Mesothelial cell of epicardium (in vitro differentiated cells): Measurements from ENCODE around the gene HARBI1. TPM values are rescaled to one million over a fixed set of nuclear protein-coding genes. Genes with fewer than 3 reads are reported as not detected.
A peak's percentile ranks its signal among the peaks of the same experiment; 100 is the strongest.

Experiments
- DNase-seq, 2 experiments: peaks; one replicate each; pipeline ENCODE4 v3.0.0; 2021; ENCODE audit warnings: low spot score in 2 of 2; ENCODE audit not compliant: unreplicated experiment in 2 of 2
- H3K27ac Mint-ChIP-seq: 2 replicates; pipeline ENCODE4 v1.8.0; 2021; ENCODE audit warnings: mixed read lengths
- H3K27me3 Mint-ChIP-seq: 2 replicates; pipeline ENCODE4 v1.8.0; 2021; ENCODE audit warnings: low read depth, mixed read lengths
- H3K36me3 Mint-ChIP-seq: 2 replicates; pipeline ENCODE4 v1.8.0; 2021; ENCODE audit warnings: mixed read lengths
- H3K4me1 Mint-ChIP-seq: 2 replicates; pipeline ENCODE4 v1.8.0; 2021; ENCODE audit warnings: mixed read lengths
- H3K4me3 Mint-ChIP-seq: 2 replicates; pipeline ENCODE4 v1.8.0; 2021; ENCODE audit warnings: mild to moderate bottlenecking, moderate library complexity, mixed read lengths
- H3K9me3 Mint-ChIP-seq: 2 replicates; pipeline ENCODE4 v1.8.0; 2021; ENCODE audit warnings: mixed read lengths
- CTCF ChIP-seq: fragments of 200-600 bp; sonication (generic); IDR thresholded peaks from one replicate; pipeline ENCODE4 v1.5.0; 2021; ENCODE audit warnings: antibody characterized with exemption; ENCODE audit not compliant: unreplicated experiment
- total RNA-seq: library from RNA; stranded (reverse); gene quantifications from 3 replicates; pipeline ENCODE4 v1.2.1, GENCODE V29; 2021

The HARBI1 gene
- total RNA-seq, 1 donor from 2014 or later = 6.3 TPM

- H3K9me3 Mint-ChIP-seq = no peaks in the 10 kb centered on the region
- peaks cover 23% of the 10 kb centered on the region for H3K4me1 Mint-ChIP-seq
- H3K36me3 Mint-ChIP-seq = no peaks in the 10 kb centered on the region
- no peak overlapping the region for H3K4me3 Mint-ChIP-seq
- DNase-seq = no peak
- no peak for TF ChIP-seq CTCF
- H3K27me3 Mint-ChIP-seq = no peaks in the 10 kb centered on the region
- peak overlapping the region; percentile 83 for H3K27ac Mint-ChIP-seq
These were observed 62.5 kb downstream of the HARBI1 start for GRCh38 chr11:46554213-46555147.

- no peak for TF ChIP-seq CTCF
- Mint-ChIP-seq H3K27me3 (no peaks in the 10 kb centered on the region), H3K9me3 (no peaks in the 10 kb centered on the region), H3K4me1 (peaks cover 23% of the 10 kb centered on the region), H3K36me3 (no peaks in the 10 kb centered on the region), H3K27ac (peak overlapping the region; percentile 83), H3K4me3 (no peak overlapping the region)
- no peak for DNase-seq
These were observed 63.2 kb downstream of the HARBI1 start for GRCh38 chr11:46553814-46554212.

Other genes with a start within 250 kb of the HARBI1 start
- gene MDK, start 235.6 kb downstream of the HARBI1 start, total RNA-seq = 1,547 to 1,604 TPM (median 1,586 TPM) in 3 replicates
- gene CHRM4, start 225.5 kb downstream of the HARBI1 start, total RNA-seq = 0.42 to 0.68 TPM (median 0.51 TPM) in 3 replicates
- gene AMBRA1, start 23.2 kb downstream of the HARBI1 start, total RNA-seq = 48.4 to 48.9 TPM (median 48.8 TPM) in 3 replicates
- 67.4 to 68.4 TPM (median 67.8 TPM) in 3 replicates for gene ATG13, start 326 bp upstream of the HARBI1 start, total RNA-seq
- 48.3 to 49.4 TPM (median 48.7 TPM) in 3 replicates for gene ARHGAP1, start 83.4 kb upstream of the HARBI1 start, total RNA-seq
- gene ZNF408, start 83.8 kb upstream of the HARBI1 start, total RNA-seq = 15.3 to 16.2 TPM (median 15.7 TPM) in 3 replicates
- 0.18 TPM in 1 of 3 replicates, not detected in the others for gene F2, start 102.0 kb upstream of the HARBI1 start, total RNA-seq
- 115 to 125 TPM (median 120 TPM) in 3 replicates for gene CKAP5, start 229.1 kb upstream of the HARBI1 start, total RNA-seq